ENCODE data around the gene BDKRB2. TPM values are rescaled to one million over a fixed set of nuclear protein-coding genes. Genes with fewer than 3 reads are reported as not detected.
A peak's percentile ranks its signal among the peaks of the same experiment; 100 is the strongest.

Gene BDKRB2
- total and polyA plus RNA-seq, 2 of the 4 experiments (the other 2 are of a cell fraction) = 60.9 to 73.1 TPM

DNA sequence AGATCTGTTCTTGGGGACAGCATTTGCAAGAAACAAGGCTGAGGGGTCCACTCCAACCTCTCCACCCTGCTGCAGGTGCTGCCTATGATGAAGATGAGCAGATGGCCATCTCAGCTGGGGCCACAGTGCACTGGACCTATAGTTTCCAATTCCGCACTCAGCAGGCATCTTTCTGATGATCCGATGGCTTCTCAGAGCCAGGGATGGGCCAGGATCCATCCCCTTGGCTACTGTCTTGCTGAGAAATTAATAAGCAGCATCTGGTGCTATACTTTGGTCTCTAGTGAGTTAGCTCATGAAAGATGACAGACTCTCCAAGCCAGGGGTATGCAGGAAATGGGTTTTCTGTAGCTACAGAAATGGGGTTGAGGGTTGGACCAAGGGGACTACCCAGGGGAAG is 33.0 kb downstream of the BDKRB2 start:
- TF ChIP-seq RFX5 (IDR thresholded peaks at IDR 0.05; ENCODE audit: low read depth, low read length) (no peak), POLR2A (IDR thresholded peaks at IDR 0.05; ENCODE audit: low read depth, low read length) (no peak), MAZ (IDR thresholded peaks at IDR 0.05; ENCODE audit: borderline replicate concordance, low read depth, low read length) (no peak), CHD1 (IDR thresholded peaks at IDR 0.05; ENCODE audit: low read depth, low read length) (no peak), BHLHE40 (IDR thresholded peaks at IDR 0.05; ENCODE audit: low read depth, low read length) (no peak), RCOR1 (IDR thresholded peaks at IDR 0.05; ENCODE audit: insufficient replicate concordance, low read length) (no peak), FOS (IDR thresholded peaks at IDR 0.05; ENCODE audit: low read depth, low read length) (no peak), SMC3 (IDR thresholded peaks at IDR 0.05; ENCODE audit: low read depth, low read length) (no peak), MAFK (IDR thresholded peaks at IDR 0.05; ENCODE audit: low read depth, low read length) (no peak), NFE2L2 (IDR thresholded peaks at IDR 0.05; ENCODE audit: low read depth, low read length) (no peak), RAD21 (IDR thresholded peaks at IDR 0.05; ENCODE audit: low read length) (no peak), MXI1 (IDR thresholded peaks at IDR 0.05; ENCODE audit: borderline replicate concordance, low read depth, low read length) (no peak), CEBPB (IDR thresholded peaks at IDR 0.05; ENCODE audit: low read depth, low read length) (no peak)
- TF ChIP-seq, protein P1, sequence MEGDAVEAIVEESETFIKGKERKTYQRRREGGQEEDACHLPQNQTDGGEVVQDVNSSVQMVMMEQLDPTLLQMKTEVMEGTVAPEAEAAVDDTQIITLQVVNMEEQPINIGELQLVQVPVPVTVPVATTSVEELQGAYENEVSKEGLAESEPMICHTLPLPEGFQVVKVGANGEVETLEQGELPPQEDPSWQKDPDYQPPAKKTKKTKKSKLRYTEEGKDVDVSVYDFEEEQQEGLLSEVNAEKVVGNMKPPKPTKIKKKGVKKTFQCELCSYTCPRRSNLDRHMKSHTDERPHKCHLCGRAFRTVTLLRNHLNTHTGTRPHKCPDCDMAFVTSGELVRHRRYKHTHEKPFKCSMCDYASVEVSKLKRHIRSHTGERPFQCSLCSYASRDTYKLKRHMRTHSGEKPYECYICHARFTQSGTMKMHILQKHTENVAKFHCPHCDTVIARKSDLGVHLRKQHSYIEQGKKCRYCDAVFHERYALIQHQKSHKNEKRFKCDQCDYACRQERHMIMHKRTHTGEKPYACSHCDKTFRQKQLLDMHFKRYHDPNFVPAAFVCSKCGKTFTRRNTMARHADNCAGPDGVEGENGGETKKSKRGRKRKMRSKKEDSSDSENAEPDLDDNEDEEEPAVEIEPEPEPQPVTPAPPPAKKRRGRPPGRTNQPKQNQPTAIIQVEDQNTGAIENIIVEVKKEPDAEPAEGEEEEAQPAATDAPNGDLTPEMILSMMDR (conservative IDR thresholded peaks at IDR 0.05; ENCODE audit: low read depth, low read length) = no peak
- TF ChIP-seq, protein P2, sequence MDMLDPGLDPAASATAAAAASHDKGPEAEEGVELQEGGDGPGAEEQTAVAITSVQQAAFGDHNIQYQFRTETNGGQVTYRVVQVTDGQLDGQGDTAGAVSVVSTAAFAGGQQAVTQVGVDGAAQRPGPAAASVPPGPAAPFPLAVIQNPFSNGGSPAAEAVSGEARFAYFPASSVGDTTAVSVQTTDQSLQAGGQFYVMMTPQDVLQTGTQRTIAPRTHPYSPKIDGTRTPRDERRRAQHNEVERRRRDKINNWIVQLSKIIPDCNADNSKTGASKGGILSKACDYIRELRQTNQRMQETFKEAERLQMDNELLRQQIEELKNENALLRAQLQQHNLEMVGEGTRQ (IDR thresholded peaks at IDR 0.05; ENCODE audit: low read depth, low read length) = no peak
- TF ChIP-seq, protein P3, sequence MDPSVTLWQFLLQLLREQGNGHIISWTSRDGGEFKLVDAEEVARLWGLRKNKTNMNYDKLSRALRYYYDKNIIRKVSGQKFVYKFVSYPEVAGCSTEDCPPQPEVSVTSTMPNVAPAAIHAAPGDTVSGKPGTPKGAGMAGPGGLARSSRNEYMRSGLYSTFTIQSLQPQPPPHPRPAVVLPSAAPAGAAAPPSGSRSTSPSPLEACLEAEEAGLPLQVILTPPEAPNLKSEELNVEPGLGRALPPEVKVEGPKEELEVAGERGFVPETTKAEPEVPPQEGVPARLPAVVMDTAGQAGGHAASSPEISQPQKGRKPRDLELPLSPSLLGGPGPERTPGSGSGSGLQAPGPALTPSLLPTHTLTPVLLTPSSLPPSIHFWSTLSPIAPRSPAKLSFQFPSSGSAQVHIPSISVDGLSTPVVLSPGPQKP (IDR thresholded peaks at IDR 0.05; ENCODE audit: borderline replicate concordance, low read depth, low read length) = no peak
- H2AK9ac ChIP-seq (replicated peaks; ENCODE audit: low read depth, low read length, poor library complexity) = peak overlapping the region; percentile 23
- H3K27ac ChIP-seq (ENCODE audit: insufficient read depth, low read length) = no peak overlapping the region
- no peak overlapping the region for H3K4me2 ChIP-seq (ENCODE audit: low read depth, low read length)
- no peaks in the 10 kb centered on the region for H3K9me3 ChIP-seq (ENCODE audit: control insufficient read depth, insufficient read depth, low read length)
- DNase-seq = no peak
- ChIA-PET POLR2A (ENCODE audit: unreplicated experiment) (no interaction called here), CTCF (no interaction called here)
- BruUV-seq (replicated peaks) = no TSS peak
- no peak overlapping the region for H2AK5ac ChIP-seq (ENCODE audit: low read depth, low read length)
- intact Hi-C loops (cut with micrococcal nuclease) = no loop called here
- no peak overlapping the region for H2BK5ac ChIP-seq (ENCODE audit: low read depth, low read length, poor library complexity, severe bottlenecking)
- no peak overlapping the region for H2AFZ ChIP-seq (replicated peaks; ENCODE audit: low read length, poor library complexity)
- no peak overlapping the region for H2BK120ac ChIP-seq (ENCODE audit: low read depth, low read length)
- dilution Hi-C loops (cut with HindIII; ENCODE audit: low sequenced_read_pairs, unreplicated experiment) = no loop called here
- peaks cover 93% of the 10 kb centered on the region for H3K36me3 ChIP-seq (ENCODE audit: control insufficient read depth, insufficient read depth, low read length)
- no peak overlapping the region for H4K5ac ChIP-seq (ENCODE audit: low read depth, low read length)
- no peak overlapping the region for H4K91ac ChIP-seq (ENCODE audit: insufficient read depth, low read depth, low read length)
- ATAC-seq (ENCODE audit: low read depth) = no peak
- H4K8ac ChIP-seq (ENCODE audit: low read depth in 2 of 2, low read length in 2 of 2) = no peak overlapping the region
- 80% methylated on average over 1 of the region's 2 CpGs; no CpG with 5 or more reads in 1 of the 2 experiments for WGBS, 2 experiments (ENCODE audit: extremely low coverage in 2 of 2, insufficient read length in 1 of 2)
- no peak overlapping the region for H3K18ac ChIP-seq (ENCODE audit: low read depth, low read length)
- no peak overlapping the region for H2BK20ac ChIP-seq (ENCODE audit: low read depth, low read length)
- H3K27me3 ChIP-seq (ENCODE audit: control insufficient read depth, insufficient read depth, low read length) = no peaks in the 10 kb centered on the region
- no peak overlapping the region for H3K9ac ChIP-seq (ENCODE audit: low read depth, low read length)
- H3K14ac ChIP-seq (replicated peaks; ENCODE audit: low read depth, low read length) = no peak overlapping the region
- H3K56ac ChIP-seq (ENCODE audit: extremely low read depth, insufficient read depth, low read length) = no peak overlapping the region
- H3K23ac ChIP-seq (ENCODE audit: low read depth, low read length) = no peak overlapping the region
- no peak overlapping the region for H2BK15ac ChIP-seq (ENCODE audit: low read depth, low read length)
- in situ Hi-C loops (cut with MboI; ENCODE audit: low sequenced_read_pairs) = no loop called here
- peaks cover 43 to 84% of the 10 kb centered on the region in 2 experiments for H3K79me1 ChIP-seq (ENCODE audit: low read depth in 1 of 2, low read length in 2 of 2)
- peaks cover 30% of the 10 kb centered on the region for H3K9me1 ChIP-seq (ENCODE audit: insufficient read depth, low read length)
- H3K4me1 ChIP-seq (ENCODE audit: control insufficient read depth, insufficient read depth, low read length) = peaks cover 11% of the 10 kb centered on the region
- H3K4me3 ChIP-seq (ENCODE audit: insufficient read depth, low read depth, low read length) = no peak overlapping the region
- no peak overlapping the region for H3K4ac ChIP-seq (ENCODE audit: low read depth, low read length)
- H4K20me1 ChIP-seq (ENCODE audit: insufficient read depth, low read length) = peaks cover 15% of the 10 kb centered on the region

Data from IMR-90 (cell line).